Measurements from ENCODE around the gene CPN2. TPM values are rescaled to one million over a fixed set of nuclear protein-coding genes. Genes with fewer than 3 reads are reported as not detected.

The CPN2 gene
- total RNA-seq, 1 experiment from 2014 or later = not detected

GRCh38 chr3:194305356-194306108 is 45.6 kb downstream of the CPN2 start:
- no CpG with 5 or more reads among the region's 11 CpGs for WGBS (ENCODE audit: extremely low coverage, insufficient read length, low lambda C conversion rate)
- Mint-ChIP-seq H3K9me3 (no peaks in the 10 kb centered on the region), H3K4me1 (peaks cover 49 to 52% of the 10 kb centered on the region in 2 experiments), H3K27me3 (ENCODE audit: low read depth) (peaks cover 13% of the 10 kb centered on the region), H3K4me3 (no peak overlapping the region; a peak in 1 of 5 replicates), H3K36me3 (ENCODE audit: insufficient read depth in 1 of 3, low read depth in 3 of 3) (no peaks in the 10 kb centered on the region), H3K27ac (no peak overlapping the region)
- H3K27ac ChIP-seq (ENCODE audit: insufficient read length, low read depth, low read length) = no peak overlapping the region
- no peak overlapping the region for H3K23ac ChIP-seq (ENCODE audit: insufficient read length, low read depth, low read length)
- no peak overlapping the region for H3T11ph ChIP-seq (ENCODE audit: low read length)
- no peak overlapping the region for H3K9ac ChIP-seq (ENCODE audit: extremely low read depth, insufficient read length, low read length)
- no peak overlapping the region for H2BK120ac ChIP-seq (ENCODE audit: low read depth, low read length, poor library complexity, severe bottlenecking)
- H3K18ac ChIP-seq (ENCODE audit: insufficient read length, low read depth, low read length) = no peak overlapping the region
- no peak overlapping the region for H4K91ac ChIP-seq (ENCODE audit: insufficient read length, low read depth, low read length)
- H3K79me1 ChIP-seq (ENCODE audit: insufficient read depth, low read depth, low read length, poor library complexity, severe bottlenecking) = no peaks in the 10 kb centered on the region
- no peak overlapping the region for H2AK5ac ChIP-seq (ENCODE audit: insufficient read length, low read length)
- no peak overlapping the region for H2BK15ac ChIP-seq (ENCODE audit: low read depth, low read length)
- no peak overlapping the region for H2AFZ ChIP-seq (ENCODE audit: low read length)
- H3K4me1 ChIP-seq (ENCODE audit: insufficient read depth, low read length) = no peaks in the 10 kb centered on the region; the same call in none of the 2 replicates
- H3K23me2 ChIP-seq (ENCODE audit: insufficient read length, low read depth, low read length, poor library complexity, severe bottlenecking) = no peaks in the 10 kb centered on the region
- no peaks in the 10 kb centered on the region for H3K79me2 ChIP-seq (ENCODE audit: insufficient read depth, low read length)
- H3K14ac ChIP-seq (ENCODE audit: insufficient read depth, low read length) = no peak overlapping the region
- H3K4me2 ChIP-seq (ENCODE audit: insufficient read depth, insufficient read length, low read length) = no peak overlapping the region
- H3K9me3 ChIP-seq (ENCODE audit: control insufficient read depth, low read depth, low read length) = no peaks in the 10 kb centered on the region
- no peak overlapping the region for H3K4ac ChIP-seq (ENCODE audit: low read depth, low read length)
- no peak overlapping the region for H4K5ac ChIP-seq (ENCODE audit: insufficient read length, low read depth, low read length)
- DNase-seq = peak; percentile 38
- no peak overlapping the region for H2BK20ac ChIP-seq (ENCODE audit: low read depth, low read length, poor library complexity, severe bottlenecking)
- H4K8ac ChIP-seq (replicated peaks; ENCODE audit: insufficient read length, low read depth, low read length) = no peak overlapping the region
- no peak overlapping the region for H2BK5ac ChIP-seq (ENCODE audit: insufficient read length, low read length)
- no peaks in the 10 kb centered on the region for H4K20me1 ChIP-seq (ENCODE audit: control insufficient read depth, insufficient read depth, insufficient read length)
- no peak overlapping the region for H3K56ac ChIP-seq (ENCODE audit: insufficient read length, low read depth, low read length)
- H3K27me3 ChIP-seq (ENCODE audit: insufficient read depth, low read length) = no peaks in the 10 kb centered on the region
- no peak for TF ChIP-seq CTCF (conservative IDR thresholded peaks at IDR 0.05)
- no peak overlapping the region for H2BK12ac ChIP-seq (ENCODE audit: insufficient read length, low read depth, low read length)

Measured in H9 (cell line).